Dedifferentiated amniotic fluid mesenchymal stem cell (primary cell): ENCODE data around the gene VMA21.

Source experiments
- DNase-seq: peaks from one replicate; pipeline ENCODE4 v3.0.0-alpha.2; 2016; ENCODE audit errors: extremely low spot score

VMA21 gene, protein sequence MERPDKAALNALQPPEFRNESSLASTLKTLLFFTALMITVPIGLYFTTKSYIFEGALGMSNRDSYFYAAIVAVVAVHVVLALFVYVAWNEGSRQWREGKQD

DNA sequence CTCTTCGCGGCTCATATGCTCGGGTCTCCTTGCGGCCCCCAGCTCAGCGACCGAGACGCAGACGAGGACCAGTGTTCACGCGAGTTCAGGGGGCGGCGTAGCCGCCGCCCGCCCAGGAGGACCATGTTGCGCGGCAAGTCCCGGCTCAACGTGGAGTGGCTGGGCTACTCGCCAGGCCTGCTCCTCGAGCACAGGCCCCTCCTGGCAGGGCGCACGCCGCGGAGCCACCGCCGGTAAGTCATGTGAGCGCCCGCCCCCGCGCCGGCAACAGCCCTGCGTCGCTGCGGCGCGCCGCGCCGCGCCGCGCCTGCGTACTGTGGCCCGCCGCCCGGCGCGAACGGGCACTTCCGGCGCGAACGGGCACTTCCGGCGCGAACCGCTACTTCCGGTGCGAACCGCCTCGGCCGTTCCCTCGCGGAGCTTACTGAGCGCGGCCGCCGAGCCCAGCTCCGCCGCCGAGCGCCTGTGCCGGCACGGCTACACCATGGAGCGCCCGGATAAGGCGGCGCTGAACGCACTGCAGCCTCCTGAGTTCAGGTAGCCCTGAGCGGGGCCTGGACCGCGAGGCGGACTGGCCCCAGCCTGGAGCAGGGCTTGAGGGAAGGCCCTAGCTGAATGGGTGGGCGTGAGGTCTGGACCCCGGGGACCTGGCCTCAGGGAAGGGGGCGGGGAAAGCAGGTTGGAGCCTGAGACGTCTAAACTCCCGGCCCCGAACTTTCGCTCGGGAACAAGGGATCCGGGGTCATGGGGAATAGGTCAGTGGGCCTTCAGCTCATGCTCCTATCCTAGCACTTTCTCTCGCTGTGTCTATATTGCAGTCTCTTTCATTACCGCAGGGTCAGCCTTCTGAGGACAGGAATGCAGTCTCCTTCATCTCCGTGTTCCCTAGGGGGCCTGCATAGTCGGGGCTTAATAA, at the start of gene VMA21:
TSS of gene VMA21 (plus strand) at position 382 of the 916 bp plus-strand sequence. CDS start at position 485, 103 bp downstream.
- peak; percentile 67 for DNase-seq

DNA sequence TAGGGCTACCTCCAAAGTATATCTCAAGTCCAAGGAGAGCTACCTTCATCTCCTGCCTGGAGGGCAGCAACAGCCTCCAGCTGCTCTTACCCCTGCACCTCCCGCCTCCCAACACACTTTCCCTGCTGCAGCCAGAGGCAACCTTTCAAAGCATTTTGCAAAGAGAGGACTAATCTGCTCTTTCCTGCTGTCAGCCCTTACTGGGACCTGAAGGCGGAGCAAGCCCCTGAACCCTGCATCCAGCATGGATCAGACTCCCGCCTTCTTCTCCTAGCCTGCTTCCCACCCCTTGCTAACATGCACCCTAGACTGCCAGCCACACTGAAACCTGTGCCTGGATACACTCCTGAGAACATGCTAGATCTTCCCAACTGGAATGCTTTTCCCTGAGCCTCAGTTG, 37.7 kb upstream of the VMA21 start:
- DNase-seq = no peak

DNA sequence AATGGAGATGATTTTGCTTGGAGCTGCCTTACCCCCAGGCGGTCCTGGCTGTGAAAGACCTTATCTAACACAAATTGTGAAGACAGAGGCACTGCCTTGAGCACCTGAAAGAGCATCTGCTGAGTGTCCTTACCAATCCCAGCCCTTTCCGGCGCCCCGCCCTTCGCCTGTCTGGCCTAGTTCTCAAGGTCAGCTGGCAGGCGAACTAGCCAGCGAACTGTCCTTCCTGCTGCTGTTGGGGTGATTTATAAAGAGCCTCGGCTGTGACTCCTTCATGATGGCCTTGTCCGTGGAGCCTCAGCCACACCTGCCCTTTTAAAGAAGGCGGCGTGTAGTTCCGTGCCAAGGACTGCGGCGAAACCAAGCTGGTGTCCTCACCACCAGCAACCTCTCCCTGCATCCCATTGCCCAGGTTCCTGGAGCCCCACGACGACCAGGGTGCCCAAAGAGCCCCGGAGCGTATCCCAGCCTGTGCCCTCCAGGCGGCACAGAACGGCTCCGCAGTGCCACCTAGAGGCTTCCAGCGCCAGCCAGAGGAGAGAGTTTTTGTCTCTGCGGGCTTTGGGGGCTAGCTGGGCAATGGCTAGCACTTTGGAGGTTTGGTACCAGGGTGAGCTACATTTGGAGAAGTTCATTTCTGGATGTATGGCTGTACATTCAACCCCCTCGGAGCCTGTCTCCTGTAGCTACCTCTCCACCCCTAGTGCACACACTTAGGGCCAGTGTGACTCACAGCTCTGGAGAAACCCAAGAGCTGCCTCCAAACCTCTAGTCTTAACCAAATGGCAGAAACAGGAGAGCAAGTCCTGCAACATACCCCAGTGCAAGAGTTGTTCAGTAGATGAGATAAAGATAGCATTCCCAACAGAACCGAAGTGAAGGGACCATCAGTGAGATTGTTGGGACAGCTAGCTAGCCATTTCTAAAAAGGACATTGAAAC, 36.8 kb upstream of the VMA21 start:
- no peak for DNase-seq

DNA sequence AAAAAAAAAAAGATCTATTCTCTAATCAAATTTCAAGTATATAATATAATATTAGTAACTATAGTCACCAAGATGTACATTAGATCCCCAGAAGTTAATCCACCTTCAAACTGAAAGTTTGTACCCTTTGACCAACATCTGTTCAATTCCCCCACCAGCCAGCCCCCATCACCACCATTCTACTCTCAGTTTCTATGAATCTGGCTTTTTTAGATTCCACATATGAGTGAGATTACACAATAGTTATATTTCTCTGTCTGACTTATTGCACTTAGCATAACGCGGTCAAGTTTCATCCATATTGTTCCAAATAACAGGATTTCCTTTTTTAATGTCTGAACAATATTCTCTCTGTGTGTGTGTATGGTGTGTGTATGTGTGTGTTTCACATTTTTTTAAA, 33.7 kb upstream of the VMA21 start:
- no peak for DNase-seq

DNA sequence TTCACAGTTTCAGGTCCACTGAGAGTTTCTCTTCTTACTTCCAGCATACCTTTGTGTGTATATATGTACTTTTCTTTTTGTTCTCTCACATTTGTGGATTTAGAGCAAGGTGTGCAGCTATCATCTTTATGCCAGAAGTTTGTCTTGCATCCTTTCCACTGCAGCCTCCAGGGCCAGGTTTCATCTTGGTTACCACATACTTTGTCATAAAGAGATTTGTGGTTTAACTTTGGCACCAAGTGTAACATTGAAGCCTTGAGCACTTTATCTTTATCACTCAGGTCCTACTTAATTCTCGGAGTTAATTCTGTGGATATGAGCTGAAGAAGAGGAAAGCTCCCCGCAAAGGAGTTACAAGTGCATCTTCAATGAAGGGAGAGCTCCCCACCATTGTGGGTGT, 31.4 kb upstream of the VMA21 start:
- DNase-seq = no peak

DNA sequence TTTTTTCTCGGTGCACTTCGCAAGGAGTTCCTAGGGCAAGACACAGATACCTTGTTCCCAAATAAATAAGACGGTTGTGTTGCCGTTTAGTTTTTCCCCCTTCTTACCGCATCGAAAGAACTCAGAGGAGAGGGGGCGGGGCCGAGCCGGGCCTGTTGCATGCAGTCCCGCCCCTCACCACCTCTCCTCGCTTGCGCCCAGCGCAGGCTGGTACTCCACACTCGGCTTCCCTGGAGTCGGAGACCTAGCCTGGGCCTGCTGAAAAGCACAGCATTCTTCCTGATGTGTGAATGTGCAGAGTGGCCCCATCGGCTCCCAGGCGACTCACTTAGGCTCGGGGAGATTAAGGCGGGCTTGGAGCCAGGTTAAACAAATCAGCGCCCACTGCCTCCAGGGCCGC, 26.1 kb upstream of the VMA21 start:
- no peak for DNase-seq

DNA sequence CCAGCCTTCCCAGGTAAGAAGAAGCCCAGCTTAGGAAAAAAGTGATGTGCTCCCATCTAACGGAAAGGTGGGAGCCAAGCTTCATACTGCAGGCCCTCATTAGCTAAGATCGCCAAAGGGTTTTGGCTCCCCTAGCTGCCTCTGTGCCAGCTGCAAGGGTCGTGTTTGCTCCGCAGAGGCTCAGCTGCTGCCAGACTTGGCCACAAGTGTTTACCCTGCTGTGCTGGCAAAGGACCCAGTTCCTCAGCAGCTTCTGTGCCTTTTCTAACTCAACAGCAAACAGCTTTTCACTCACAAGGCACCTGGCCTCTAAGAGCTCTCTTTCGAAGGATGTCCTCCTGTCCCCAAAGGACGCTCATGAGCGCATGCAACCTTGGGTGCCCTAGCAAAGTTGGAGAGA, 12.2 kb upstream of the VMA21 start:
- DNase-seq = no peak

DNA sequence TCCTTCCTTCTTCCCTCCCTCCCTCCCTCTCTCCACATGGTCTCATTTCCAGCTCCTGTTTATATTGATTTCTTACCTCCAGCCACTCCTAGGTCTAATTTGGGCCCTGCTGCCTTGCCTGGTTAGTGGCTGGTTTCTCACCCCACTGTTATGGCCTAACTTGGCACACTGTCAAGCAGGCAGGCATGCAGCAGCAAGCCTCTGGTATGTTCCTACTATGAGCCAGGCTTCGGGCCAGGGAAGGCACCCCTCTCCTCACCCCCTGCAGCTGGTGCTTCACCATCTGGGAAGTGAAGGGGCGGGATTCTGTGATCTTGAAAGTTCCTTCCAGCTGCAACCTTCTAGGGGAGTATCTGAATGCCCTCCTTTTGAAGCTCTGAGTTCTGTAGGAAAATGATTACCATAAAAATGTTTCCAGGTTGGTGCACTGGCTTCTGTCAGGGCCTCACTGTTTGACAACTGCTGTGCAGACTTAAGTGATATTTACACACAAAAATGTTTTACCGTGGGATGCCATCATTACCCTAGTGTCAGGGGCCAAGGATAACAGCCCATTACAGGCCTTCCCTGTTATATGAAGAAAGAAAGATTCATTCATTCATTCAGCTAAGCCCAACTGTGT, 10.1 kb upstream of the VMA21 start:
- no peak for DNase-seq

DNA sequence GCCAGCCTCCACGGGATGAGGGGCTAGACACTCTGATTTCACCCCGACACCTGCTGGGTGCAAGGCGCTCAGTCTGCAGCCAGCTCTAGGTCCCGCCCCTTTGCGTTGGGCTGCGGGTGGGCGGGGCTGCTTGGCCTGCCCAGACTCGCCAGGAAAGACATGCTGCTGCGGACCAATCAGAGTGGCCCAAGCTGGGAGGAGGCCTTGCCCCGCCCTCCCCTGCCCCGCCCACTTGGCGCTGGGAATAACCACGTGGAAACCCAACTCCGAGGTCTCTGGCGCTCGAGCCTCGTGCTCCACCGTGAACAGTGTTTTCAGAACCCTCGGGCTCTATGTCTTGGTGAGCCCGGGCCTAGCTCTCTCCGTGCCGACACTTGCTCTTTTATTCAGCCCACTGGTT, 5.3 kb upstream of the VMA21 start:
- no peak for DNase-seq

DNA sequence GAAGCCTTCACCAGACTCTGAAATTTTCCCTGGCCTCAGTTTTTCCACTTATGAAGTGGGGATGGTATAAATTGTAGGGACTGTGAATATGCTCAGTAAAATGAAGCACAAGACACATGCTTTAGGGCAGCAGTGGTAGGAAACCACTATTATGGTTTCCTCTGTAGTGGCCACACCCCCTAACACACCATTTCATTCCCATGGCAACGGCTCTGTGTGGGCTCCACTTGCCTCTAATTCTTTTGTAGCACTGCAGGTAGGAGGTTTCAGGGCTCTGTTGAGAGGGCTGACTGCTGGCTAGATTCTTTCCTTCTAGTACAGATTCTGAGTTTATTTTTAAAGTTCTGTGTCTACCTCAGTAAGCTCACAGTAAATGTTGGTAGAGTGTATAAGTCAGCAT, 3.5 kb upstream of the VMA21 start:
- DNase-seq = no peak

DNA sequence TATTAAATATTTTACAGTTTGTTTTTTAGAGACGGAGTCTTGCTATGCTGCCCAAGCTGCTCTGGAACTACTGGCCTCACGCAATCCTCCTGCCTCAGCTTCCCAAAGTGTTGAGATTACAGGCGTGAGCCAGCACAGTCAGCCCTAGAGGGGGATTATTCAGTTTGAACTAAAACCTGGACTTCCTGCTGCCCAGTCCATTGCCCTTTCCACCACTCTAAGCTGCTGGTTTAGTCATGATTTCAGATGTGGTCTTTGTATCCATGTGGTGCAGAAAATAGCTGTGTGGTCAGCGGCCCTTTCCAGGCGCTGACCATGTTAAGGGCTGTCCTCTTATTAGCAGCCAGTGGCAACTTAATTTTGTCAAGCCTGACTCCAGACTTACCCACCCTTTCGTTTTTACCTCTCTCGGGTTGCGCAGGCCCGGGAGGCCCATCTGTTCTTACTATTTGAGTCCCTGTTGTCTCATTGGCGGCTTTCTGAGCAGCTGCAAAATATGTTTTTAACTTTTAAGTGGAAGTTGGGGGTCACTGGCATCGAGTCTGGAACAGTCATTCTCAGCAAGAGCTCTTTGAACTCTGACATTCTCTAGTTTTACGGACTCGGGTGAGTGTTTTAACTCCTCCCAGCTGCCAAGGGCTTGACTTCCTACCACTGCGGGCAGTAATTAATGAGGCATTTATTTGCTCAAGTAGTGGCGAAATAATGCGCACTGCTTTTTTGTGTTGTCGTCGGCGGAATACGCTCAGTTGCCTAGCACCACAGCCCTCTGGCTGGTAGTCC, 773 bp upstream of the VMA21 start:
- peak; percentile 18 for DNase-seq

DNA sequence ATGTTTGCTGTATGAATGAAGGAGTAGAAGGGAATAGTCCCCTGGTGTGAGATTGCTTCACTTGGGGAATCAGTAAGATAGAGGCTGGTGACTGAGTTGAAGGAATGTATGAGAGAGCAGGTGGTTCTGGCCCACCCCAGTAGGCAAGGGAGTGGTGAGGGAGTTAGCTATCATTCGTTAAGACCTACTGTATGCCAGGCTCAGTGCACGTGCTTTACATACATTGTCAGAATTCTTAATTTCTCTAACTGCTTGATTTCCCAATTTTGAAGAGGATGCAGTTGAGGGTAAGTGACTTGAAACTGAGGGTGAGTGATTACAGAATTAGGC, 700 bp downstream of the VMA21 start:
- DNase-seq = no peak

DNA sequence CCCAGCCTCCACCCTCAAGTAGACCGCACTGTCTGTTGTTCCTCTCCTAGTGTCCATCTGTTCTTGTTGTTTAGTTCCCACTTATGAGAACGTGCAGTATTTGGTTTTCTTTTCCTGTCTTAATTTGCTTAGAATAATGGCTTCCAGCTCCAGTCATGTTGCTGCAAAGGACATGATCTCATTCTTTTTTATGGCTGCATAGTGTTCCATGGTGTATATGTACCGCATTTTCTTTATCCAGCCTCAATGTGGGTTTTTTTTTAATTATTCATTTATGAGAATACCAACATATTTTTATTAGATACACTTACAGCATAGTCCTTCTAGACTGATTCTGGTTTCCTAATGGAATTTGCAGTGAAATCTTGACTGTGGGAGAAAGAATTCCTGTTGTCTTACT, 1.3 kb downstream of the VMA21 start:
- no peak for DNase-seq

DNA sequence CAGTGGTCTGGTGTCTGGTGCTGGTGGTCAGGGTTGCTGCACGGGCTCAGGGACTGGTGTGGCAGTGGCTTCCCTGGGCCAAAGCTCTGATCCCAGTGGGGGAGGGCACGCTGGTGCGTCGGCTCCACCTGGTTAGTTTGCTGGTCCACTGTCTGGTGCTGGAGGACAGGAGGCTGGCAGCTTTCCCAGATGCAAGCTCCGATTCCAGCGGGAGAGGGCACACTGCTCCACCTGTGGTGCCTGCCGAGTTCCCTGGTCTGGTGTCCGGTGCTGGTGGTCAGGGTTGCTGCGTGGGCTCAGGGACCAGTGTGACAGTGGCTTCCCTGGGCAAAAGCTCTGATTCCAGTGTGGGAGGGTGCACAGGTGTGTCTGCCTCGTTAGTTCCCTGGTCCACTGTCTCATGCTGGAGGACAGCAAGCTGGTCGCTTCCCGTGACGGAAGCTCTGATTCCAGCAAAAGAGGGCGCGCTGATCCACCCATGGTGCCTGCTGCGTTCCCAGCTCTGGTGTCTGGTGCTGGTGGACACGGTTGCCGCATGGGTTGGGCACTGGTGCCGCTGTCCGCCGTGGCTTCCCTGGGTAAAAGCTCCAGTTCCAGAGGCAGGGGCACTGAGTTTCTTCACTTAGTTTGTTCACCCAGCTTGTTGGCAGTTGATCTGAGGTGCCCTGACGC, 5.8 kb downstream of the VMA21 start:
- no peak for DNase-seq

DNA sequence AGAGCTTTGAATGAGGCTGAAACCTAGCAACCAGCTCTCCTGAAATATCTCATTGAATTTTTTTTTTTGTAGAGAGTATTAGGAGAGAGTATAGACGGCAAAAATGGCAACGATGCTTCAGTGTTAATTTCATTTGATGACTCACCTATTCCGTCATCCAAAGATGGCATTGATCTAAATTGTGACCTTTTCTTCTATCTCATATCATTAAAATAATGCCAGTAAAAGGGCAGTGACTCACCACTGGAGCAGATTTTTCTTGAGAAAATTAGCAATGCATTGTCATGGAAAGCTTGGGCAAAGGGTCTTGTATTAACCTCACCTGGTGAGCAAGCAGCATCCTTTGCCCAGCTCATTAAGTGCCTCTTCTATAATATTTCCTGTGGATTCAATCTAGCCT, 19.6 kb downstream of the VMA21 start:
- DNase-seq = no peak

DNA sequence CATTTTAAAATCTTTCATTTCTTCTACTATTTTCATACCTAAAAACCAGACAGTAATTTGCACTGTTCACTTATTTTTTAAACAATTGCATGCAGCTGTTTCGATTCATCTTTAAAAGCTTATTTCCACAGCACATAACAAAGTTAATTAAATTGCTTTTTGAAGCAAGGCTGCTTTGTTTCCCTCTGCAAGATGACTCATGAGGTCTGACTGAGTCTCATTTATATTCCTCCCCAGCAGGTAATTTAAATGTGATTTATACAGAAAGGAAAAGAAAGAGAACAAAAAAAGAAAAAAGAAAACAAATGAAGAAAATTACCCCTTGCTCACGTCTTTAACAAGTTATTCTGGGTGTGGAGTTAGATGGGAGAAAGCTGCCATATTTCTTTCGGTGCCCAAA, 22.8 kb downstream of the VMA21 start:
- no peak for DNase-seq

DNA sequence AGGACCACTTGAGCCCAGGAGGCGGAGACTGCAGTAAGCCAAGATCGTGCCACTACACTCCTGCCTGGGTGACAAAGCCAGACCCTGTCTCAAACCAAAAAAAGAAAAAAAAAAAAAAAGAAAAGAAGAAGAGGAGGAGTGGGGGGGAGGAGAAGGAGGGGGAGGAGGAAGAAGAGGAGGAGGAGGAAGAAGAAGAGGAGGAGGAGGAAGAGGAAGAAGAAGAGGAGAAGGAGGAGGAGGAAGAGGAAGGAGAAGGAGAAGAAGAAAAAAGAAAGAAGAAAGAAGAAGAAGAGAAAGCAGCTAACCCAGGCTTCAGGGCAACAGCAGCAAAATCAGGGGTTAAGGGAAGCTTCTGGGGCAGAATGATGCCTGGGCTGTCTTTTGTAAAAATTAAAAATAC, 27.5 kb downstream of the VMA21 start:
- no peak for DNase-seq

DNA sequence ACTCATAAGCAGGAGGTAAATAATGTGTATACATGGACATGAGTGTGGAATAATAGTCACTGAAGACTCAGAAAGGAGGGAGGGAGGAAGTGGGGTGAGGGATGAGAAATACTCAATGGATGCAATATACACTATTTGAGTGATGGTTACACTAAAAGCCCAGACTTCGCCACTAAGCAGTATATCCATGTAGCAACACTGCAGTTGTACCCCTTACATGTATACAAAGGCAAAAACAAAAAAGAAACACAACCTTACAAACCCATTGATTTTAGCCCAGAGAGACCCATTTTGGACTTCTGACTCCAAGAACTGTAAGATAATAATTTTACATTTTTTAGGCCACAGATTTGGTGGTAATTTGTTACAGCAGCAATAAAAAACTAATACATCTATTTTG, 51.5 kb downstream of the VMA21 start:
- DNase-seq = no peak

DNA sequence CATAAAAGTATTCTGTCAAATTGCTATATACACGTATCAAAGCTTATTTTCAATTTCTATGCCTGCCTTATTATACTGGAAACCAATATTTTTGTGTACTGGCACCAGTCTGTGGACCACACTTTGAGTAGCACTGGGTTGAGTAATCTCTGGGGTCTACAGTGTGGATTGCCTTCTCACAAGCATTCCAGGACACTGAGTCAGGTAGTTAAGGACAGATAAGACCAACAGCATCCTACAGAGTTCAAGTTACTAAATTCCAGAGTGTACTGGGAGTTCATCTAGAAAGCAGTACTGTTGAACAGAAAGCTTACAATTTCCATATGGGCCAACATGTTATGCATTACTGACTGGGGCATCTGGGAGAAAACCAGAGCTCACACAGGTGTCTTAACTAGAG, 61.8 kb downstream of the VMA21 start:
- DNase-seq = no peak
